Measurements from ENCODE around the gene MAN1C1. TPM values are rescaled to one million over a fixed set of nuclear protein-coding genes. Genes with fewer than 3 reads are reported as not detected.

The MAN1C1 gene
- total RNA-seq, 1 donor from 2014 or later: 64.7 TPM

DNA sequence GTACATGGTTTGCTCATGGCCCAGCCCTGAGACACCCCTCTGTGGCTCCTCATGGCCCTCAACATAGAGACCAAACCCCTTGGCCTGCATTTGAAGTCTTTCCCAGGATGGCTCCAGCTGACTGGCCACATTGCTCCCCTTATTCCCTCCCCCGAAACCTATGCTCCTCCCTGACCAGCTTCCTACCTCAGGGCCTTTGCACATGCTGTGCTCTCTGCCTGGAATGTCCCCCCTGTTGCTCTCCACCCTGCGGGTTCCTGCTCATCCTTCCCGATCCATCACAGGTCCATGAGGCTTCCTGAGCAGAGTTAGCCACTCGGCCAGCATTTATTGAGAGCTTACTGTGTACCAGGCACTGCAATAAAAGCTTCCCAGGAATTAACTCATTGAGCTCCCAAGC is 112.5 kb downstream of the MAN1C1 start:
- peak overlapping the region; percentile 14 for H3K27ac Mint-ChIP-seq (ENCODE audit: unreplicated experiment)
- H3K4me3 Mint-ChIP-seq (ENCODE audit: unreplicated experiment): no peak overlapping the region
- TF ChIP-seq, protein P1, sequence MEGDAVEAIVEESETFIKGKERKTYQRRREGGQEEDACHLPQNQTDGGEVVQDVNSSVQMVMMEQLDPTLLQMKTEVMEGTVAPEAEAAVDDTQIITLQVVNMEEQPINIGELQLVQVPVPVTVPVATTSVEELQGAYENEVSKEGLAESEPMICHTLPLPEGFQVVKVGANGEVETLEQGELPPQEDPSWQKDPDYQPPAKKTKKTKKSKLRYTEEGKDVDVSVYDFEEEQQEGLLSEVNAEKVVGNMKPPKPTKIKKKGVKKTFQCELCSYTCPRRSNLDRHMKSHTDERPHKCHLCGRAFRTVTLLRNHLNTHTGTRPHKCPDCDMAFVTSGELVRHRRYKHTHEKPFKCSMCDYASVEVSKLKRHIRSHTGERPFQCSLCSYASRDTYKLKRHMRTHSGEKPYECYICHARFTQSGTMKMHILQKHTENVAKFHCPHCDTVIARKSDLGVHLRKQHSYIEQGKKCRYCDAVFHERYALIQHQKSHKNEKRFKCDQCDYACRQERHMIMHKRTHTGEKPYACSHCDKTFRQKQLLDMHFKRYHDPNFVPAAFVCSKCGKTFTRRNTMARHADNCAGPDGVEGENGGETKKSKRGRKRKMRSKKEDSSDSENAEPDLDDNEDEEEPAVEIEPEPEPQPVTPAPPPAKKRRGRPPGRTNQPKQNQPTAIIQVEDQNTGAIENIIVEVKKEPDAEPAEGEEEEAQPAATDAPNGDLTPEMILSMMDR (IDR thresholded peaks at IDR 0.05): no peak
- H3K4me1 Mint-ChIP-seq (ENCODE audit: unreplicated experiment): peaks cover 34% of the 10 kb centered on the region
- H3K36me3 Mint-ChIP-seq (ENCODE audit: unreplicated experiment): peaks cover 8% of the 10 kb centered on the region
- H3K27me3 Mint-ChIP-seq (ENCODE audit: unreplicated experiment): no peaks in the 10 kb centered on the region
- DNase-seq (ENCODE audit: extremely low spot score, unreplicated experiment): no peak
- no peaks in the 10 kb centered on the region for H3K9me3 Mint-ChIP-seq (ENCODE audit: unreplicated experiment)

DNA sequence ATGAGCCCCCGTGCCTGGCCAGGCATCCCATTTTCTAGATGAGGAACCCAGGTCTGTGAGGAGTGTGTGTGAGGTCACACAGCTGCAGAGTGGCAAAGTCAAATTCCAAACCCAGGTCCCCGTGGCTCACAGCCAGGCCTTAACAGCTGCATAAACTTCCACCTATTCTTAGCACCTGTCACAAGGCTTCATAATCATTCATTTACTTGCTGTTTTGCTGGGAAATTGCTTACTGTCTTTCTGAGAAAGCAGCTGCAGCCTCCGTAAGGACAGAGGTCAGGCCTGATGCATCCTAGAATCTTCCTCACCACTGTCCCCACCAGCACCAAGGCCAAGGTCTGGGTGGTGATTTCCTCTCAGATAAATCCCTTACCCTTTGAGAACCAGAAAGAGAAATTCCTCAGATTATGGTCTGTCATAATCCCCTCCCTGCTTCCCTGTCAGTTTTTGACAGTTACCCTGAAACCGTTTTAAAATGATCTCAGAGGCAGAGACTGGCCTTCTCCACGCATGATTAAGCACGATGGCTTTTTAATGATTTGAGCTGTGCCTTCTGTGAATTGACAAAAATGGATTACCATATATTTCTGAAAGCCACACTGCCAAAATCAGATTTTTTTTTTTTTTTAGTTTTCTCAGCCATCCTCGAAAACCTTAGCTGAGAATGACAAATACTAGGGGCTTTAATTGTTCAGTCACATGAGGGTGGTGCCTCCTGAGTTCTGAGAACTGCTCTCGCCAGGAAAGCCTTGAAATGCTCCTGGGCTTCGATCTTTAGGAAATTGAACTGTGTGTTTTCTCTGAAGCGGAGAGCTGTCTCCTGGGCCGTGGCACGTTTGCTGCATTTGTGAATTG is 113.4 kb downstream of the MAN1C1 start:
- no peak for DNase-seq (ENCODE audit: extremely low spot score, unreplicated experiment)
- Mint-ChIP-seq H3K4me3 (ENCODE audit: unreplicated experiment) (no peak overlapping the region), H3K36me3 (ENCODE audit: unreplicated experiment) (peaks cover 5% of the 10 kb centered on the region), H3K27me3 (ENCODE audit: unreplicated experiment) (peaks cover 4% of the 10 kb centered on the region), H3K27ac (ENCODE audit: unreplicated experiment) (no peak overlapping the region), H3K4me1 (ENCODE audit: unreplicated experiment) (peaks cover 34% of the 10 kb centered on the region), H3K9me3 (ENCODE audit: unreplicated experiment) (no peaks in the 10 kb centered on the region)
- TF ChIP-seq, protein P1 (IDR thresholded peaks at IDR 0.05): no peak

DNA sequence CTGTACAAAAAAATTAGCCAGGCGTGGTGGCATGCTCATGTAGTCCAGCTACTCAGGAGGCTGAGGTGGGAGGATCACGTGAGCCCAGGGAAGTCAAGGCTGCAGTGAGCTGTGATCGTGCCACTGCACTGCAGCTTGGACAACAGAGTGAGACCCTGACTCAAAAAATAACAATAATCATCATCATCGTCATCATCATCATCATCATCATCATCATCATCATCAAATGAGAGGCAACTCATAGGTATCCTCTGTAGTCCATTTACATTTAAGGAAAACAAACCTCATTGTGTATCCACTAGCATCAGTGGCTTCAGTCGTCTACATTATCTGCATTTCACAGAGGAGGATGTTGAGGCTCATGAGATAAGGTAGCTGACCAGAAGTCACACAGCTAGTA is 114.6 kb downstream of the MAN1C1 start:
- DNase-seq (ENCODE audit: extremely low spot score, unreplicated experiment): no peak
- Mint-ChIP-seq H3K27me3 (ENCODE audit: unreplicated experiment) (peaks cover 9% of the 10 kb centered on the region), H3K4me1 (ENCODE audit: unreplicated experiment) (peaks cover 34% of the 10 kb centered on the region), H3K9me3 (ENCODE audit: unreplicated experiment) (no peaks in the 10 kb centered on the region), H3K36me3 (ENCODE audit: unreplicated experiment) (peaks cover 5% of the 10 kb centered on the region), H3K4me3 (ENCODE audit: unreplicated experiment) (no peak overlapping the region), H3K27ac (ENCODE audit: unreplicated experiment) (no peak overlapping the region)
- TF ChIP-seq, protein P1 (IDR thresholded peaks at IDR 0.05): no peak

DNA sequence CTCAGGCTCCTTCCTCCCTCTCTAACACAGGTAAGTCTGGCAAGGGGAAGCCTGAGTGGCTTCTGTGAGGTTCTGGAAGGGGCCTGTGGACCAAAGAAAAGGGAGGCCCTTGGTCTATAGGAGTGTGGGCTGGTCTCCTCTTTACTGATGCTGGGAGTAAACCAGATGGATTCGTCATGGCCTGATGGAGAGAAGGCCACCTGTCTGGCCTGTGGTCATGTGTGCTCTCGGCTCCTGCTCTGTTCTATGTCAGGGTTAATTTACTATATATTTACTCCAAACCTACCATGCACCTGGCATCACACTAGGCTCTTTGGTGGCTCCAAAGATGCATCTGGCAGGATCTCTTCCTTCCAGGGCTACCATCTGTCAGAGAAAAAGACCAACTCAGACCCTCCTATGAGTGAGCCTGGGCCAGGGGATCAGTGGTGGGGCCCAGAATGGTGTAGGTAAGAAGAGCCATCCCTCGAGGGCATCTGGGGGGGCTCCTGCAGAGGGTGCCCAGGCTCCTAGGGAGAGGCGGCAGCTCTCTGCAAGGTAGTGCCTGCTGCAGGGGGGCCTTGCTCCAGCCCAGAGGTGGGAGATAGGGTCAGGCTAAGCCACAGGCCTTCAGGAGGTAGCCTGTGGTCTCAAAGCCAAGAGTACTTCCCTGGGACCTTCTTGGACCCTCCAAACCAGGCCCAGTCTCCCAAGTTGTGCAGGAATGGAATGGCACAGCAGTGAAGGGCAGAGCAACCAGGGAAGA is 115.2 kb downstream of the MAN1C1 start:
- Mint-ChIP-seq H3K9me3 (ENCODE audit: unreplicated experiment) (no peaks in the 10 kb centered on the region), H3K4me1 (ENCODE audit: unreplicated experiment) (peaks cover 30% of the 10 kb centered on the region), H3K27me3 (ENCODE audit: unreplicated experiment) (peaks cover 9% of the 10 kb centered on the region), H3K36me3 (ENCODE audit: unreplicated experiment) (peaks cover 5% of the 10 kb centered on the region), H3K4me3 (ENCODE audit: unreplicated experiment) (no peak overlapping the region), H3K27ac (ENCODE audit: unreplicated experiment) (no peak overlapping the region)
- TF ChIP-seq, protein P1 (IDR thresholded peaks at IDR 0.05): no peak
- DNase-seq (ENCODE audit: extremely low spot score, unreplicated experiment): no peak

DNA sequence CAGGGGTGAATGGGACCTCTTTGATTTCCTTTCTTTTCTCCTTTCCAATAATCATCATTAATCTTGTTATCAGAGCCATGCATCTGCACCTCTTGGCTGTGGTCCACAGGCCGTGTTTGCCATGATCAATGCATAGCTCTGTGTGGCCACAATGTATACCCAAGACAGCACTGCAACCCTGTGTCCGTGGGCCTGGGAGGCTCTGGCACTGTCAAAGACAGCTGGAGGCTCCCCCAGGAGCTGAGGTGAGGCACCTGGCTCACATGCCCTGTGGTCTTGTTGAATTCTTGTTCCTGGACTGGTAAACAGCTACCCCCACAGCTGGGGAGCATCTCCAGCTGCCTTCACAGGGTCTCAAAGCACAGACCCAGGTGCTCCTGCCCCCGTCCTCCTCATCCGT is 116.2 kb downstream of the MAN1C1 start:
- DNase-seq (ENCODE audit: extremely low spot score, unreplicated experiment): no peak
- peaks cover 20% of the 10 kb centered on the region for H3K4me1 Mint-ChIP-seq (ENCODE audit: unreplicated experiment)
- H3K9me3 Mint-ChIP-seq (ENCODE audit: unreplicated experiment): no peaks in the 10 kb centered on the region
- no peak overlapping the region for H3K27ac Mint-ChIP-seq (ENCODE audit: unreplicated experiment)
- no peak overlapping the region for H3K4me3 Mint-ChIP-seq (ENCODE audit: unreplicated experiment)
- H3K36me3 Mint-ChIP-seq (ENCODE audit: unreplicated experiment): peaks cover 8% of the 10 kb centered on the region
- TF ChIP-seq, protein P1 (IDR thresholded peaks at IDR 0.05): no peak
- H3K27me3 Mint-ChIP-seq (ENCODE audit: unreplicated experiment): peaks cover 9% of the 10 kb centered on the region

All from osteocyte (in vitro differentiated cells).